Calu3 (cell line): Measurements from ENCODE around the gene PGAM2. TPM values are rescaled to one million over a fixed set of nuclear protein-coding genes. Genes with fewer than 3 reads are reported as not detected.

ENCODE experiments used
- BruUV-seq: library from RNA; stranded (reverse); fragments of 400-500 nt; replicated peaks from 2 replicates; lab custom pipeline; 2021; lab: Mats Ljungman, UMichigan
- CTCF ChIA-PET: fragments of 300-600 bp; sonication (Branson Sonifier 250); formaldehyde crosslinking; loops from one replicate; lab custom pipeline; 2022; ENCODE audit warnings: antibody characterized with exemption; lab: Charles Lee
- DNase-seq: peaks from one replicate; pipeline ENCODE4 v3.0.0; 2022
- H3K27ac Mint-ChIP-seq: one replicate; pipeline ENCODE4 v1.8.0; 2022; ENCODE audit warnings: mixed read lengths; ENCODE audit not compliant: unreplicated experiment
- H3K27me3 Mint-ChIP-seq: one replicate; pipeline ENCODE4 v1.8.0; 2022; ENCODE audit warnings: mixed read lengths; ENCODE audit not compliant: unreplicated experiment
- H3K36me3 Mint-ChIP-seq: one replicate; pipeline ENCODE4 v1.8.0; 2022; ENCODE audit warnings: mild to moderate bottlenecking, moderate library complexity, mixed read lengths; ENCODE audit not compliant: insufficient read depth, unreplicated experiment
- H3K4me1 Mint-ChIP-seq: one replicate; pipeline ENCODE4 v1.8.0; 2022; ENCODE audit warnings: mild to moderate bottlenecking, low read depth, mixed read lengths; ENCODE audit not compliant: unreplicated experiment
- H3K4me3 Mint-ChIP-seq: one replicate; pipeline ENCODE4 v1.8.0; 2022; ENCODE audit warnings: mild to moderate bottlenecking, low read depth, moderate library complexity, mixed read lengths; ENCODE audit not compliant: unreplicated experiment
- H3K9me3 Mint-ChIP-seq: one replicate; pipeline ENCODE4 v1.8.0; 2022; ENCODE audit warnings: low read depth, mixed read lengths; ENCODE audit not compliant: unreplicated experiment
- CTCF ChIP-seq: fragments of 200-600 bp; IDR thresholded peaks from one replicate; pipeline ENCODE4 v1.8.0; 2022; ENCODE audit warnings: antibody characterized with exemption; ENCODE audit not compliant: unreplicated experiment
- intact Hi-C: fragments of 100-400 bp; cut with micrococcal nuclease; formaldehyde crosslinking; loops from one replicate; pipeline ENCODE4 v1.10.0; 2022; ENCODE audit not compliant: unreplicated experiment
- total RNA-seq: library from RNA; stranded (reverse); gene quantifications from 2 replicates; pipeline ENCODE4 v1.2.3, GENCODE V29; 2022

Gene PGAM2
- total RNA-seq, 1 experiment from 2014 or later, result 0.87 TPM

DNA sequence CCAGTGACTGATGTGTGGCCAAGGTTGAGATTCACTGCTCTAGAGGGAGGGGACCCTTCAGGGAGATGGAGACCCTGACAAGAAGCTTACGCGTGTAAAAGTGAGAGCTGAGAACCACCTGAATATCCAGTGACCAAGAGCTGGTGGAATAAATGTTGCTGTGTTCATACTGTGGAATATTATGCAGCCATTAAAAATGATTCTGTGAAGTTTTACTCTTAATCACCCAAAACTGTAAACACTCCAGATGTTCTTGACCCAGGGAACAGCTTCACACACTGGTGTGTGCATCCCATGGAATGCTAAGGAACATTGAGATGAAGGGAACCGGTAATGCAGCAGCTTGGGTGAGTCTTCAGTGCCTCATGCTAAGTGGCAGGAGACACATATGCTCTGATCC lies 21.3 kb upstream of the PGAM2 start:
- Mint-ChIP-seq H3K27me3 (peaks cover 13% of the 10 kb centered on the region), H3K27ac (no peak overlapping the region), H3K36me3 (peaks cover 16% of the 10 kb centered on the region), H3K4me1 (peaks cover 20% of the 10 kb centered on the region), H3K9me3 (no peaks in the 10 kb centered on the region), H3K4me3 (no peak overlapping the region)
- DNase-seq, result no peak
- intact Hi-C loops, result no loop called here
- BruUV-seq, result no TSS peak
- CTCF ChIA-PET, result no interaction called here
- no peak for TF ChIP-seq CTCF

DNA sequence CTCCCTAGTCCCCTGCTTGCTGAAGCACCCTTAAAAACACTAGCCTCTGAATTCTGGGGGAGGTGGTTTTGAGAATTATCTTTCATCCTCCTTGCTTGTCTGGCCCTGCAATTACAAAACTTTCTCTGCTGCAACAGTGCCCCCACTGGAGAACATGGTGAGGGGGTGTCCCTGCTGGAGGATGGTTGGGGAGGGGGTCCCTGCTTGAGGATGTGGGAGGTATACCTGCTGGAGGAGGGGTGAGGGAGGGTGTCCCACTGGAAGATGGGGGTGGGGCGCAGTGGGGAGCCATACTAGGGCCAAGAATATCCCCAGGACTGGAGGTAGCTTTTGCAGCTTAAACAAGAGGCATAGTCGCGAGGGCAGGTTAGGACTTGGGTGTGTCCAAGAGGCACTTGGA lies 20.2 kb upstream of the PGAM2 start:
- H3K27ac Mint-ChIP-seq, result no peak overlapping the region
- peaks cover 4% of the 10 kb centered on the region for H3K27me3 Mint-ChIP-seq
- H3K36me3 Mint-ChIP-seq, result peaks cover 25% of the 10 kb centered on the region
- no peaks in the 10 kb centered on the region for H3K9me3 Mint-ChIP-seq
- peak; percentile 35 for TF ChIP-seq CTCF
- BruUV-seq, result no TSS peak
- CTCF ChIA-PET, result no interaction called here
- peaks cover 29% of the 10 kb centered on the region for H3K4me1 Mint-ChIP-seq
- no peak for DNase-seq
- no peak overlapping the region for H3K4me3 Mint-ChIP-seq
- intact Hi-C loops, result no loop called here

GRCh38 chr7:44084701-44085100 lies 19.3 kb upstream of the PGAM2 start:
- CTCF ChIA-PET, result no interaction called here
- Mint-ChIP-seq H3K4me1 (peaks cover 29% of the 10 kb centered on the region), H3K9me3 (no peaks in the 10 kb centered on the region), H3K27me3 (no peaks in the 10 kb centered on the region), H3K4me3 (no peak overlapping the region), H3K27ac (no peak overlapping the region), H3K36me3 (peaks cover 25% of the 10 kb centered on the region)
- TF ChIP-seq CTCF, result no peak
- intact Hi-C loops, result no loop called here
- BruUV-seq, result no TSS peak
- no peak for DNase-seq

- no peak for TF ChIP-seq CTCF
- CTCF ChIA-PET, result no interaction called here
- Mint-ChIP-seq H3K36me3 (peaks cover 25% of the 10 kb centered on the region), H3K27me3 (no peaks in the 10 kb centered on the region), H3K4me3 (peak overlapping the region; percentile 22), H3K27ac (no peak overlapping the region), H3K4me1 (peaks cover 26% of the 10 kb centered on the region), H3K9me3 (no peaks in the 10 kb centered on the region)
- intact Hi-C loops, result no loop called here
- no TSS peak for BruUV-seq
- DNase-seq, result no peak
Measured at GRCh38 chr7:44083796-44084195, 18.4 kb upstream of the PGAM2 start.
